H9 (cell line): ENCODE results near the gene POU2AF3. TPM values are rescaled to one million over a fixed set of nuclear protein-coding genes. Genes with fewer than 3 reads are reported as not detected.

ENCODE experiments used
- DNase-seq: peaks from one replicate; pipeline ENCODE4 v3.0.0-alpha.2; 2017
- H2AFZ ChIP-seq: one replicate; pipeline ENCODE4 v1.6.1; 2013; ENCODE audit warnings: mild to moderate bottlenecking, low read length, control low read depth, moderate library complexity
- H2AK5ac ChIP-seq: 2 replicates; pipeline ENCODE4 v1.6.1; 2013; ENCODE audit warnings: low read length, control low read depth, mixed read lengths; ENCODE audit not compliant: insufficient read length
- H2BK120ac ChIP-seq: one replicate; pipeline ENCODE4 v1.6.1; 2013; ENCODE audit warnings: low read depth, mild to moderate bottlenecking, low read length, control low read depth, inconsistent platforms; ENCODE audit not compliant: poor library complexity, severe bottlenecking
- H2BK12ac ChIP-seq: 2 replicates; pipeline ENCODE4 v1.6.1; 2013; ENCODE audit warnings: low read length, control low read depth, mixed read lengths, low read depth; ENCODE audit not compliant: insufficient read length
- H2BK15ac ChIP-seq: 2 replicates; pipeline ENCODE4 v1.6.1; 2013; ENCODE audit warnings: low read depth, low read length, control low read depth
- H2BK20ac ChIP-seq: one replicate; pipeline ENCODE4 v1.6.1; 2013; ENCODE audit warnings: low read depth, mild to moderate bottlenecking, low read length, control low read depth, inconsistent platforms; ENCODE audit not compliant: poor library complexity, severe bottlenecking
- H2BK5ac ChIP-seq: 2 replicates; pipeline ENCODE4 v1.6.1; 2013; ENCODE audit warnings: low read length, control low read depth, mixed read lengths; ENCODE audit not compliant: insufficient read length
- H3K14ac ChIP-seq: 2 replicates; pipeline ENCODE4 v1.6.1; 2013; ENCODE audit warnings: low read length, control low read depth; ENCODE audit not compliant: insufficient read depth
- H3K18ac ChIP-seq: 2 replicates; pipeline ENCODE4 v1.6.1; 2013; ENCODE audit warnings: low read depth, mild to moderate bottlenecking, mixed read lengths, low read length, control low read depth; ENCODE audit not compliant: insufficient read length
- H3K23ac ChIP-seq: 2 replicates; pipeline ENCODE4 v1.6.1; 2013; ENCODE audit warnings: low read length, control low read depth, mixed read lengths, low read depth; ENCODE audit not compliant: insufficient read length
- H3K23me2 ChIP-seq: 2 replicates; pipeline ENCODE4 v1.6.1; 2013; ENCODE audit warnings: low read depth, mild to moderate bottlenecking, mixed read lengths, low read length, control low read depth; ENCODE audit not compliant: insufficient read length, poor library complexity, severe bottlenecking
- H3K27ac ChIP-seq: 2 replicates; pipeline ENCODE4 v1.5.1; 2013; ENCODE audit warnings: low read length, control low read depth, mixed read lengths, low read depth; ENCODE audit not compliant: insufficient read length
- H3K27me3 ChIP-seq: 2 replicates; pipeline ENCODE4 v1.6.1; 2013; ENCODE audit warnings: low read length, control low read depth, inconsistent platforms; ENCODE audit not compliant: insufficient read depth
- H3K4ac ChIP-seq: 2 replicates; pipeline ENCODE4 v1.6.1; 2013; ENCODE audit warnings: low read depth, mild to moderate bottlenecking, control low read depth, inconsistent platforms, low read length, moderate library complexity
- H3K4me1 ChIP-seq: 2 replicates; pipeline ENCODE4 v1.6.1; 2013; ENCODE audit warnings: low read length, control low read depth, inconsistent platforms; ENCODE audit not compliant: insufficient read depth
- H3K4me2 ChIP-seq: 2 replicates; pipeline ENCODE4 v1.6.1; 2013; ENCODE audit warnings: low read length, control low read depth, mixed read lengths; ENCODE audit not compliant: insufficient read length, insufficient read depth
- H3K56ac ChIP-seq: 2 replicates; pipeline ENCODE4 v1.6.1; 2013; ENCODE audit warnings: low read depth, mild to moderate bottlenecking, mixed read lengths, low read length, control low read depth; ENCODE audit not compliant: insufficient read length
- H3K79me1 ChIP-seq: 2 replicates; pipeline ENCODE4 v1.6.1; 2013; ENCODE audit warnings: low read depth, mild to moderate bottlenecking, moderate library complexity, low read length, control low read depth, inconsistent platforms; ENCODE audit not compliant: insufficient read depth, poor library complexity, severe bottlenecking
- H3K79me2 ChIP-seq: 2 replicates; pipeline ENCODE4 v1.6.1; 2013; ENCODE audit warnings: low read length, control low read depth, inconsistent platforms; ENCODE audit not compliant: insufficient read depth
- H3K9ac ChIP-seq: 2 replicates; pipeline ENCODE4 v1.6.1; 2013; ENCODE audit warnings: low read length, control low read depth, mixed read lengths; ENCODE audit not compliant: insufficient read length; ENCODE audit errors: extremely low read depth
- H3K9me3 ChIP-seq: one replicate; pipeline ENCODE4 v1.6.1; 2013; ENCODE audit warnings: low read depth, low read length, inconsistent platforms; ENCODE audit not compliant: control insufficient read depth
- H3T11ph ChIP-seq: one replicate; pipeline ENCODE4 v1.6.1; 2013; ENCODE audit warnings: mild to moderate bottlenecking, low read length, control low read depth, inconsistent platforms
- H4K20me1 ChIP-seq: one replicate; pipeline ENCODE4 v1.6.1; 2013; ENCODE audit not compliant: control insufficient read depth, insufficient read length, insufficient read depth
- H4K5ac ChIP-seq: 2 replicates; pipeline ENCODE4 v1.6.1; 2013; ENCODE audit warnings: low read depth, mild to moderate bottlenecking, mixed read lengths, low read length, control low read depth; ENCODE audit not compliant: insufficient read length
- H4K8ac ChIP-seq: replicated peaks from 2 replicates; pipeline ENCODE4 v1.6.1; 2013; ENCODE audit warnings: low read length, control low read depth, mixed read lengths, low read depth; ENCODE audit not compliant: insufficient read length
- H4K91ac ChIP-seq: 2 replicates; pipeline ENCODE4 v1.6.1; 2013; ENCODE audit warnings: low read depth, mild to moderate bottlenecking, moderate library complexity, mixed read lengths, low read length, control low read depth; ENCODE audit not compliant: insufficient read length
- H3K27ac Mint-ChIP-seq, 3 experiments: 2 replicates in 2 of 3; 3 replicates in 1 of 3; pipeline ENCODE4 v1.8.0; 2020 to 2021; ENCODE audit warnings: mixed read lengths in 3 of 3, mild to moderate bottlenecking in 1 of 3, moderate library complexity in 1 of 3
- H3K27me3 Mint-ChIP-seq: 2 replicates; pipeline ENCODE4 v1.8.0; 2021; ENCODE audit warnings: low read depth, mild to moderate bottlenecking, moderate library complexity, mixed read lengths
- H3K36me3 Mint-ChIP-seq, 3 experiments: 2 replicates in 2 of 3; 3 replicates in 1 of 3; pipeline ENCODE4 v1.8.0; 2020 to 2021; ENCODE audit warnings: low read depth in 3 of 3, mixed read lengths in 3 of 3; ENCODE audit not compliant: insufficient read depth in 1 of 3
- H3K4me1 Mint-ChIP-seq, 2 experiments: 2 replicates each; pipeline ENCODE4 v1.8.0; 2020; ENCODE audit warnings: mixed read lengths in 2 of 2
- H3K4me3 Mint-ChIP-seq, 2 experiments: 2 replicates in 1 of 2; 3 replicates in 1 of 2; pipeline ENCODE4 v1.8.0; 2020 to 2021; ENCODE audit warnings: mild to moderate bottlenecking in 2 of 2, mixed read lengths in 2 of 2, moderate library complexity in 1 of 2
- H3K9me3 Mint-ChIP-seq, 2 experiments: 2 replicates in 1 of 2; 3 replicates in 1 of 2; pipeline ENCODE4 v1.8.0; 2020; ENCODE audit warnings: mild to moderate bottlenecking in 2 of 2, mixed read lengths in 2 of 2, moderate library complexity in 1 of 2
- WGBS: extraction: QIAGEN DNeasy Blood & Tissue Kit; methylation state at CpG from one replicate; pipeline ENCODE4 v1.1.7; 2013; ENCODE audit warnings: missing lambda C conversion rate, low lambda C conversion rate, mixed read lengths; ENCODE audit not compliant: insufficient read length; ENCODE audit errors: extremely low coverage; 5-methylcytosine and 5-hydroxymethylcytosine counted together
- total RNA-seq: library from RNA; stranded (reverse); gene quantifications from 2 replicates; pipeline ENCODE4 v1.2.1, GENCODE V29; 2021
- TF ChIP-seq, protein P1 (sequence below): fragments of 200-600 bp; sonication (generic); conservative IDR thresholded peaks from 3 replicates; pipeline ENCODE4 v1.8.0; 2021; ENCODE audit warnings: antibody characterized with exemption, mild to moderate bottlenecking

The POU2AF3 gene
- total RNA-seq, 1 experiment from 2014 or later = 0.52 TPM

DNA sequence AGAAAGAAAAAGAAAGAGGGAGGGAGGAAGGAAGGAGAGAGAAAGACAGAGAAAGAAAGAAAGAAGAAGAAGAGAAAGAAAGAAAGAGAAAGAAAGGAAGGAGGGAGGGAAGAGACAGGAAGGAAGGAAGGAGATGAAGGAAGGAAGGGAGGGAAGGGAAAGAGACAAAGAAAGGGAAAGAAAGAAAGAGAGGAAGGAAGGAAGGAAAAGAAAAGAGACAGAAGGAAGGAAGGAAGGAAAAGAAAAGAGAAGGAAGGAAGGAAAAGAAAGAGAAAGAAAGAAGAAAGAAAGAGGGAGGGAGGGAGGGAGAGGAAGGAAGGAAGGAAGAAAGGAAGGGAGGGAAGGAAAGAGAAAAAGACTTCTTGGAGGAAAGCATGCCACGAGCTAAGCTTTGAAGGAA lies 33.7 kb upstream of the POU2AF3 start:
- peaks cover 2% of the 10 kb centered on the region for H3K27me3 Mint-ChIP-seq
- Histone ChIP-seq H4K91ac (no peak overlapping the region), H3K27me3 (no peaks in the 10 kb centered on the region), H2BK5ac (no peak overlapping the region), H4K5ac (no peak overlapping the region), H2BK15ac (no peak overlapping the region), H2BK12ac (no peak overlapping the region), H3K4ac (no peak overlapping the region), H4K20me1 (no peaks in the 10 kb centered on the region), H2AK5ac (no peak overlapping the region), H3K79me1 (no peaks in the 10 kb centered on the region), H3K23me2 (no peaks in the 10 kb centered on the region), H3K79me2 (no peaks in the 10 kb centered on the region), H3K4me1 (no peaks in the 10 kb centered on the region), H3K27ac (no peak overlapping the region), H3K56ac (no peak overlapping the region), H3K4me2 (no peak overlapping the region), H3K9ac (no peak overlapping the region), H3K23ac (no peak overlapping the region), H3K14ac (no peak overlapping the region), H4K8ac (no peak overlapping the region), H3K9me3 (no peaks in the 10 kb centered on the region), H2AFZ (no peak overlapping the region), H3T11ph (no peak overlapping the region), H2BK120ac (no peak overlapping the region), H3K18ac (no peak overlapping the region), H2BK20ac (no peak overlapping the region)
- DNase-seq = no peak
- no peaks in the 10 kb centered on the region for H3K4me1 Mint-ChIP-seq
- TF ChIP-seq, protein P1, sequence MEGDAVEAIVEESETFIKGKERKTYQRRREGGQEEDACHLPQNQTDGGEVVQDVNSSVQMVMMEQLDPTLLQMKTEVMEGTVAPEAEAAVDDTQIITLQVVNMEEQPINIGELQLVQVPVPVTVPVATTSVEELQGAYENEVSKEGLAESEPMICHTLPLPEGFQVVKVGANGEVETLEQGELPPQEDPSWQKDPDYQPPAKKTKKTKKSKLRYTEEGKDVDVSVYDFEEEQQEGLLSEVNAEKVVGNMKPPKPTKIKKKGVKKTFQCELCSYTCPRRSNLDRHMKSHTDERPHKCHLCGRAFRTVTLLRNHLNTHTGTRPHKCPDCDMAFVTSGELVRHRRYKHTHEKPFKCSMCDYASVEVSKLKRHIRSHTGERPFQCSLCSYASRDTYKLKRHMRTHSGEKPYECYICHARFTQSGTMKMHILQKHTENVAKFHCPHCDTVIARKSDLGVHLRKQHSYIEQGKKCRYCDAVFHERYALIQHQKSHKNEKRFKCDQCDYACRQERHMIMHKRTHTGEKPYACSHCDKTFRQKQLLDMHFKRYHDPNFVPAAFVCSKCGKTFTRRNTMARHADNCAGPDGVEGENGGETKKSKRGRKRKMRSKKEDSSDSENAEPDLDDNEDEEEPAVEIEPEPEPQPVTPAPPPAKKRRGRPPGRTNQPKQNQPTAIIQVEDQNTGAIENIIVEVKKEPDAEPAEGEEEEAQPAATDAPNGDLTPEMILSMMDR = no peak
- no peaks in the 10 kb centered on the region for H3K36me3 Mint-ChIP-seq
- no peak overlapping the region for H3K4me3 Mint-ChIP-seq
- no CpG with 5 or more reads among the region's 1 CpG for WGBS
- no peaks in the 10 kb centered on the region for H3K9me3 Mint-ChIP-seq
- H3K27ac Mint-ChIP-seq = no peak overlapping the region
